GM23338 (cell line): ENCODE data around the gene TAT.

ENCODE experiments used
- CREB1 ChIP-seq: fragments of 250-450 bp; sonication (Bioruptor Pico); IDR thresholded peaks from 2 replicates; pipeline ENCODE4 v1.5.0; 2020; ENCODE audit warnings: low read depth, mild to moderate bottlenecking, moderate library complexity
- POLR2AphosphoS5 ChIP-seq: IDR thresholded peaks from 2 replicates; pipeline ENCODE4 v1.6.1; 2016; ENCODE audit warnings: antibody characterized with exemption, low read depth
- ZNF114 ChIP-seq: fragments of 250-450 bp; sonication (Bioruptor Pico); IDR thresholded peaks from 2 replicates; pipeline ENCODE4 v1.5.0; 2020; ENCODE audit warnings: mild to moderate bottlenecking, moderate library complexity
- TF ChIP-seq, protein P1 (sequence below), 2 experiments: fragments of 200-600 bp in 1 of 2; sonication (generic) in 1 of 2; conservative IDR thresholded peaks; 2 replicates each; pipeline versions ENCODE4 v1.5.1 to v1.6.1; 2016 to 2017; ENCODE audit warnings: antibody characterized with exemption in 2 of 2, low read depth in 2 of 2, mild to moderate bottlenecking in 2 of 2, moderate library complexity in 1 of 2
- TF ChIP-seq, protein P2 (sequence below): IDR thresholded peaks from one replicate; pipeline ENCODE4 v1.6.1; 2018; ENCODE audit warnings: antibody characterized with exemption; ENCODE audit not compliant: unreplicated experiment

DNA sequence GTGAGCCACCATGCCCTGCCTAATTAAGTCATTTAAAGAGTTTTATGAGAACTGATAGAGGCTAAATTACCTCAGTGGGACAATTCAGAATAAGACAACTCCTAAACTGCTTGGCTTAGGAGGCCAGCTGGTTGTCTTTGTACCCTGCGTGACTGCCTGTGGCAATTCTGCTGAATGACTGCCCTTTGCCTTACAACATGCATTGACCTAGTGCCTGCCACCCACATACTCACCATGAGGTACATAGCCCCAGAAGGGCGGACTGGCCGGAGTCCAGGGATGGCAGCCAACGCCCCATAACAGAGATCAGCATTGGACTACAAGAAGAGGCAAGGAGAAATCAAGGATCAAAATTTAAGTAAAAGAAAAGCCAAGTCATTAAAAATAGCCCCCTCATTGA, 7.3 kb downstream of the TAT start:
- TF ChIP-seq, protein P1, sequence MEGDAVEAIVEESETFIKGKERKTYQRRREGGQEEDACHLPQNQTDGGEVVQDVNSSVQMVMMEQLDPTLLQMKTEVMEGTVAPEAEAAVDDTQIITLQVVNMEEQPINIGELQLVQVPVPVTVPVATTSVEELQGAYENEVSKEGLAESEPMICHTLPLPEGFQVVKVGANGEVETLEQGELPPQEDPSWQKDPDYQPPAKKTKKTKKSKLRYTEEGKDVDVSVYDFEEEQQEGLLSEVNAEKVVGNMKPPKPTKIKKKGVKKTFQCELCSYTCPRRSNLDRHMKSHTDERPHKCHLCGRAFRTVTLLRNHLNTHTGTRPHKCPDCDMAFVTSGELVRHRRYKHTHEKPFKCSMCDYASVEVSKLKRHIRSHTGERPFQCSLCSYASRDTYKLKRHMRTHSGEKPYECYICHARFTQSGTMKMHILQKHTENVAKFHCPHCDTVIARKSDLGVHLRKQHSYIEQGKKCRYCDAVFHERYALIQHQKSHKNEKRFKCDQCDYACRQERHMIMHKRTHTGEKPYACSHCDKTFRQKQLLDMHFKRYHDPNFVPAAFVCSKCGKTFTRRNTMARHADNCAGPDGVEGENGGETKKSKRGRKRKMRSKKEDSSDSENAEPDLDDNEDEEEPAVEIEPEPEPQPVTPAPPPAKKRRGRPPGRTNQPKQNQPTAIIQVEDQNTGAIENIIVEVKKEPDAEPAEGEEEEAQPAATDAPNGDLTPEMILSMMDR (conservative IDR thresholded peaks at IDR 0.05; ENCODE audit: low read depth in 2 of 2) = no peak
- TF ChIP-seq POLR2AphosphoS5 (no peak), CREB1 (CRISPR knock-in tag) (no peak), ZNF114 (CRISPR knock-in tag) (no peak)
- TF ChIP-seq, protein P2, sequence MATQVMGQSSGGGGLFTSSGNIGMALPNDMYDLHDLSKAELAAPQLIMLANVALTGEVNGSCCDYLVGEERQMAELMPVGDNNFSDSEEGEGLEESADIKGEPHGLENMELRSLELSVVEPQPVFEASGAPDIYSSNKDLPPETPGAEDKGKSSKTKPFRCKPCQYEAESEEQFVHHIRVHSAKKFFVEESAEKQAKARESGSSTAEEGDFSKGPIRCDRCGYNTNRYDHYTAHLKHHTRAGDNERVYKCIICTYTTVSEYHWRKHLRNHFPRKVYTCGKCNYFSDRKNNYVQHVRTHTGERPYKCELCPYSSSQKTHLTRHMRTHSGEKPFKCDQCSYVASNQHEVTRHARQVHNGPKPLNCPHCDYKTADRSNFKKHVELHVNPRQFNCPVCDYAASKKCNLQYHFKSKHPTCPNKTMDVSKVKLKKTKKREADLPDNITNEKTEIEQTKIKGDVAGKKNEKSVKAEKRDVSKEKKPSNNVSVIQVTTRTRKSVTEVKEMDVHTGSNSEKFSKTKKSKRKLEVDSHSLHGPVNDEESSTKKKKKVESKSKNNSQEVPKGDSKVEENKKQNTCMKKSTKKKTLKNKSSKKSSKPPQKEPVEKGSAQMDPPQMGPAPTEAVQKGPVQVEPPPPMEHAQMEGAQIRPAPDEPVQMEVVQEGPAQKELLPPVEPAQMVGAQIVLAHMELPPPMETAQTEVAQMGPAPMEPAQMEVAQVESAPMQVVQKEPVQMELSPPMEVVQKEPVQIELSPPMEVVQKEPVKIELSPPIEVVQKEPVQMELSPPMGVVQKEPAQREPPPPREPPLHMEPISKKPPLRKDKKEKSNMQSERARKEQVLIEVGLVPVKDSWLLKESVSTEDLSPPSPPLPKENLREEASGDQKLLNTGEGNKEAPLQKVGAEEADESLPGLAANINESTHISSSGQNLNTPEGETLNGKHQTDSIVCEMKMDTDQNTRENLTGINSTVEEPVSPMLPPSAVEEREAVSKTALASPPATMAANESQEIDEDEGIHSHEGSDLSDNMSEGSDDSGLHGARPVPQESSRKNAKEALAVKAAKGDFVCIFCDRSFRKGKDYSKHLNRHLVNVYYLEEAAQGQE = no peak
